DOHH2 (cell line): ENCODE results near the gene FNDC3B.

Experiments used
- EZH2phosphoT487 ChIP-seq: fragments of 200-600 bp; sonication (generic); IDR thresholded peaks from 2 replicates; pipeline ENCODE4 v1.6.1; 2017; ENCODE audit warnings: borderline replicate concordance, mild to moderate bottlenecking, antibody characterized with exemption, low read length, moderate library complexity, mixed read lengths
- TF ChIP-seq, protein P1 (sequence below): fragments of 200-600 bp; sonication (generic); IDR thresholded peaks from one replicate; pipeline ENCODE4 v1.5.1; 2014; ENCODE audit warnings: antibody characterized with exemption, mild to moderate bottlenecking, low read depth, low read length; ENCODE audit not compliant: poor library complexity, severe bottlenecking

DNA sequence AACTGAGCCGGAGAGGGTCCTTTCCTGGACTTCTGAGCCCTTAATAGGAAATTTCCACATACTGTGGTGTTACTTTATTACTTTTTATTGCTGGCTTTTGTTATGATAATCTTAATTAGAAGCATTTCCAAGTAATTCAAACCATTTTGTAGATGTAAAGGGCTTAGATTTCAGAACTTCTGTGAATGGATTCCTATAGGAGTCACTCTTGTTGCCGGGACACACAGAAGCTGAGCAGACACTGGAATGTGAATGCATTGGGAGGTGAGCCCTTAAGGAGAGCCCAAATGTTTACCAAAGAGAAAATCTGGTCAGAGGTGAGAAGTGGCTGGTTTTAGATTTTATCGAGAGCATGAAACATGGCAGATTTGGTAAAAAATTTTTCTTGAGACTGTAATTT lies 87.4 kb downstream of the FNDC3B start:
- TF ChIP-seq, protein P1, sequence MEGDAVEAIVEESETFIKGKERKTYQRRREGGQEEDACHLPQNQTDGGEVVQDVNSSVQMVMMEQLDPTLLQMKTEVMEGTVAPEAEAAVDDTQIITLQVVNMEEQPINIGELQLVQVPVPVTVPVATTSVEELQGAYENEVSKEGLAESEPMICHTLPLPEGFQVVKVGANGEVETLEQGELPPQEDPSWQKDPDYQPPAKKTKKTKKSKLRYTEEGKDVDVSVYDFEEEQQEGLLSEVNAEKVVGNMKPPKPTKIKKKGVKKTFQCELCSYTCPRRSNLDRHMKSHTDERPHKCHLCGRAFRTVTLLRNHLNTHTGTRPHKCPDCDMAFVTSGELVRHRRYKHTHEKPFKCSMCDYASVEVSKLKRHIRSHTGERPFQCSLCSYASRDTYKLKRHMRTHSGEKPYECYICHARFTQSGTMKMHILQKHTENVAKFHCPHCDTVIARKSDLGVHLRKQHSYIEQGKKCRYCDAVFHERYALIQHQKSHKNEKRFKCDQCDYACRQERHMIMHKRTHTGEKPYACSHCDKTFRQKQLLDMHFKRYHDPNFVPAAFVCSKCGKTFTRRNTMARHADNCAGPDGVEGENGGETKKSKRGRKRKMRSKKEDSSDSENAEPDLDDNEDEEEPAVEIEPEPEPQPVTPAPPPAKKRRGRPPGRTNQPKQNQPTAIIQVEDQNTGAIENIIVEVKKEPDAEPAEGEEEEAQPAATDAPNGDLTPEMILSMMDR: no peak
- no peak for TF ChIP-seq EZH2phosphoT487
